Adipose tissue (tissue), 3 donors: ENCODE data around the gene POU3F2. TPM values are rescaled to one million over a fixed set of nuclear protein-coding genes. Genes with fewer than 3 reads are reported as not detected.

Experiments
- H3K27ac ChIP-seq: one replicate; pipeline ENCODE4 v1.5.1; 2013; ENCODE audit warnings: low read depth, low read length
- WGBS, 3 donors: extraction: QIAGEN DNeasy Blood & Tissue Kit; methylation state at CpG; one replicate each; pipeline ENCODE4 v1.1.7; 2013; 5-methylcytosine and 5-hydroxymethylcytosine counted together
- polyA plus RNA-seq, 3 donors: library from polyadenylated mRNA; stranded (reverse); fragments of 200-250 nt; gene quantifications; one replicate each; pipeline ENCODE4 v1.2.3, GENCODE V29; 2013
- donor health status: healthy with polysubstance abuse.
- donor health status: Bipolar disorder and iron deficiency.
- donor health status: healthy.

POU3F2 gene
- not detected for polyA plus RNA-seq

DNA sequence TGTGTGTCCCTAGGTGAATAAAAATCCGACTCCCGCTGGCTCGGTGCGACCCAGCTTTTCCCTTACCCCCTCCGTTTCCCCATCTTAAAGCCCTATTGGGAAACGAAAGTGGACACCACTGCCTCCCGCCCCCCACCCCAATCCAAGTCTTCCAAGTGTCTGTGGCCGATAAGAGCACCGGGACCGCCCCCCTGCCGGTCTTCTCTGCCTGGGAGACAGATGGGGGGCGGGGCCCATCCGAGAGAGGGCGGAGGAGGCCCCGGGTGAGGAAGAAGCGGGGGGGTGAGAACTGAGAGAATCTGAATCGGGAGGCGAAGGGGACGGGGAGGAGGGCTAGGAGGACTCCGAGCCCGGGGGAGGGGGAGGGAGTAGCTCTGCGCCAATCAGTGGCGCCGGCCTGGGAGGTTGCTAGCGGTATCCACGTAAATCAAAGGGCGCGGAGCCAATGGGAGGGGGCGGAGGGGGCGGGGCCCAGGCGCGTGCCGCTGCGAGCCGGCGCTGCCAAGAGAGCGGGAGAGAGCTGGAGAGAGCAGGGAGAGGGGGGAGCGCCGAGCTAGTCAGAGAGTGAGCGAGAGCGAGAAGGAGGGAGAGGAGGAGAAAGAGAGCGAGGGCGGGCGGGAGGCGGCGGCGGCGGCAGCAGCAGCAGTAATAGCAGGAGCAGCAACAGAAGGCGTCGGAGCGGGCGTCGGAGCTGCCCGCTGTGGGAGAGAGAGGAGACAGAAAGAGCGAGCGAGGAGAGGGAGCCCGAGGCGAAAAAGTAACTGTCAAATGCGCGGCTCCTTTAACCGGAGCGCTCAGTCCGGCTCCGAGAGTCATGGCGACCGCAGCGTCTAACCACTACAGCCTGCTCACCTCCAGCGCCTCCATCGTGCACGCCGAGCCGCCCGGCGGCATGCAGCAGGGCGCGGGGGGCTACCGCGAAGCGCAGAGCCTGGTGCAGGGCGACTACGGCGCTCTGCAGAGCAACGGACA lies at the start of gene POU3F2:
POU3F2 (plus strand) TSS at position 515 of the 972 bp plus-strand sequence; CDS start at position 815, 300 bp downstream.
- 0 to 1% (median 0%) methylated on average over 64 to 83 of the region's 83 CpGs for WGBS, 3 donors
- H3K27ac ChIP-seq: no peak within 1 kb of the TSS

GRCh38 chr6:98787435-98787834 lies 46.9 kb upstream of the POU3F2 start:
- no peak overlapping the region for H3K27ac ChIP-seq
- 63 to 76% (median 64%) methylated on average over 8 of the region's 8 CpGs for WGBS, 3 donors

DNA sequence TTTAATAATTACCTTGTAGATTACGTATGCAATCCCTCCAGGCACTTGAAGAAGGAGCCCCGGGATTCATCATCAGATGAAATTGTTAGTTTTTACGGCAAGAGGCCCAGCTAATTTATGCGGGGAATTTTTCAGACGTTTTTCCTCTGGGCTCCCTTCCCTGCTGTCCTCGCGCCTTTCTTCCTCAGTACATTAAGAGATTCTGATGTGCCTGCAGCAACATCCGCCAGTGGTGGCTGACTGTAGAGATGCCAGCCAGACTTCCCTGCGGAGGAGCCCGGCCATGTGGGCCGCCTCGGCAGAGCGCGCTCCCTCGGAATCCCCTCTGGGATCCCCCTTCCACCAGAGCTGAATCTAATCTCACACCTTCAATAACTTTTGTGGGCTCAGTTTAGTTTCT lies 46.4 kb upstream of the POU3F2 start:
- H3K27ac ChIP-seq: no peak overlapping the region
- 32 to 39% (median 34%) methylated on average over 15 of the region's 15 CpGs for WGBS, 3 donors

- H3K27ac ChIP-seq: no peak overlapping the region
- WGBS, 3 donors: 72 to 79% (median 79%) methylated on average over 4 of the region's 4 CpGs
Measured at GRCh38 chr6:98794307-98794842, 40.0 kb upstream of the POU3F2 start.

GRCh38 chr6:98797217-98797994 lies 37.0 kb upstream of the POU3F2 start:
- H3K27ac ChIP-seq: no peak overlapping the region
- 61 to 73% (median 72%) methylated on average over 6 of the region's 6 CpGs for WGBS, 3 donors

DNA sequence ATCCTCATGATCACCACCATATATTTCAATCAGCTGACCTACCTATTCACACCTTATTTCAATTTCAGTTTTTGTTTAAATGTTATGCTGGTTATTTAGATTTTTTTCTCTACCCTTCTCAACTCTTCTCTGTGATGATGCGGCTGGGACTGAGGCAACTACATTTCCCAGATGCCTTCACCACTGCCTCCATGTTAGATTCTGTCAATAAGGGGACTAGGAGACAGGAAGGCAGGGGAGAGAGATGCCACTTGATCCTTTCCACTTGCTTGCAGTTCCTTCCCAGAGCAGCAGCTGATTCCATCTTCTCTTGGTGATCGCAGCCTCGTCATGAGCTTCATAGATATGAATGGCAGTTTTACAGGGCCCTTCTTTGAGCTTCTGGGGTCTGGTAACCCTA lies 33.5 kb upstream of the POU3F2 start:
- WGBS, 3 donors: 67 to 82% (median 74%) methylated on average over 3 of the region's 3 CpGs
- no peak overlapping the region for H3K27ac ChIP-seq

- H3K27ac ChIP-seq: no peak overlapping the region
- 76 to 80% (median 78%) methylated on average over 4 of the region's 4 CpGs for WGBS, 3 donors
Measured at GRCh38 chr6:98808541-98809210, 25.7 kb upstream of the POU3F2 start.

- 78 to 92% (median 89%) methylated on average over 4 of the region's 4 CpGs for WGBS, 3 donors
- no peak overlapping the region for H3K27ac ChIP-seq
Measured at GRCh38 chr6:98812220-98812619, 22.2 kb upstream of the POU3F2 start.

DNA sequence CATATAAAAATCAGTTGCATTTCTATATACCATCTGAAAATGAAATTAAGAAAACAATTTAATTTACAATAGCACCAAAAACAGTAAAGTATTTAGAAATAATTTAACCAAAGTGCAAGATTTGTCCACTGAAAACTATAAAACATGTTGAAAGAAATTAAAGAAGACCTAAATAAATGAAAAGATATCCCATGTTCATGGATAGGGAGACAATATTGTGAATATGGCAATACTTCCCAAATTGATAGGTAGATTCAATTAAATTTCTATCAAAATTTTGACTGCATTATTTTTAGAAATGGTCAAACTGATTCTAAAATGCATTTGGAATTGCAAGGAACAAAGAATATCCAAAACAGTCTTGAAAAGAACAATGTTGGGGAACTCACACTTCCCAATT lies 17.6 kb upstream of the POU3F2 start:
- no peak overlapping the region for H3K27ac ChIP-seq

DNA sequence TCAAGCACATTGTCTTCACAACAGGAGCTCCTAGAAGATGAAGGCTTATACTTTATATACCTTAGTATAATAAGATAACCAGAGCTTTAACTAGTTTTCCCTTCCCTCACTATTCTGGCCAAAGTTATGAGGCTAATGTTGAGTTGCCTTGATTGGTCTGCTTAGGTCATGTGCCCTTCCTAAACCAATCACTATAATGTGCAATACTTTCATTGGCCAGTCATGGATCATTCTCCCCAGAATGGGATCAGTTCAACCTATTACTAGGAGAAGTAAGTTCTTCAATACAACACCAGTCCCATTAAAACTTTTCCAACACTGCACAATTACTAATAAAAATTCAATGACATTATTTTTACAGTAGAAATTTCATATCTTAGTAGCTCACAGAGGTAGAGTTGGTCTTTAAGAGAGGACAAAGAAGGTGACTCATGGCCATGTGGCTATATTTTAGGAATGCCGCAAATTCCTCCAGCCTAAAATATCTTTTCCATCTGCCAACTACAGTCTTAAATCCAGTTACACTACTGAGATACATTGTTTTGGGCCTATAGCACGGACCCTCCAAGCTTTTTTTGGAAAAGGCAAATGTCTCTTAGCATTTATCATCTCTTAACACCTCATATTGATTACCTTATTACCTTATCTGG lies 12.5 kb upstream of the POU3F2 start:
- WGBS, 3 donors: 84 to 90% (median 90%) methylated on average over 2 of the region's 2 CpGs
- H3K27ac ChIP-seq: no peak overlapping the region

DNA sequence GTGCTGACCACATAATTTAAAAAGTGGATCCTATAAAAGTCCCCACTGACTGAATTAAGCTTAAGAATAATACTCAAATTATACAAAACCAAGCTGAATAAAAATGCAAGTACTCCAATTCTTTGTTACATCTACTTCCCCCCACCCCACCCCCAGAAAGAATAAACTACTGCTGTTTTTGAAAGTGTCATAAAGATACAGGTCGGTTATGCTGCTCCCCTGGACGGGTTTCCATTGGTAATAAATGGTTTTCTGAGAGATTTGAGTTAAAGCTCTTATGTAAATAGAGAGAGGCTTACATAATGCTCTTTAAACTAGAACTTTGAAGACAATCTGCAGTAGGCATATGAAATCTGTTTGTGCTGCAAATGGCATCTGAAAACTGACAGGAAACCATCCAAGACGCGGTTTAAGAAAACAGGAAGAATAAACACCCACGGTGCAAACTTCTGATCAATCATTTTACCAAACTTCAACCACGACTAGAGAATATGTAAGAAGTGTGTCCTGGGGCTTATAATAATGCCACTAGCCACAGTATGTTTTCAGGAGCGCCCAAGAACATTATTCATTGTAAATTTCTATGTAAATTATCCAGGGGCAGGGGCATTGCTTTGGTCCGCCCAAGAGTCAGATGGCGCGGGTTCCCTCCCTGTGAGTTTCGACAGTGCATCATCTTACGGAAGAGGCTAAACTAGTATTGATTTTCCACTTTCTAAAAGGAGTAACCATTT lies 10.8 kb upstream of the POU3F2 start:
- WGBS, 3 donors: 3 to 10% (median 6%) methylated on average over 12 of the region's 12 CpGs
- no peak overlapping the region for H3K27ac ChIP-seq

DNA sequence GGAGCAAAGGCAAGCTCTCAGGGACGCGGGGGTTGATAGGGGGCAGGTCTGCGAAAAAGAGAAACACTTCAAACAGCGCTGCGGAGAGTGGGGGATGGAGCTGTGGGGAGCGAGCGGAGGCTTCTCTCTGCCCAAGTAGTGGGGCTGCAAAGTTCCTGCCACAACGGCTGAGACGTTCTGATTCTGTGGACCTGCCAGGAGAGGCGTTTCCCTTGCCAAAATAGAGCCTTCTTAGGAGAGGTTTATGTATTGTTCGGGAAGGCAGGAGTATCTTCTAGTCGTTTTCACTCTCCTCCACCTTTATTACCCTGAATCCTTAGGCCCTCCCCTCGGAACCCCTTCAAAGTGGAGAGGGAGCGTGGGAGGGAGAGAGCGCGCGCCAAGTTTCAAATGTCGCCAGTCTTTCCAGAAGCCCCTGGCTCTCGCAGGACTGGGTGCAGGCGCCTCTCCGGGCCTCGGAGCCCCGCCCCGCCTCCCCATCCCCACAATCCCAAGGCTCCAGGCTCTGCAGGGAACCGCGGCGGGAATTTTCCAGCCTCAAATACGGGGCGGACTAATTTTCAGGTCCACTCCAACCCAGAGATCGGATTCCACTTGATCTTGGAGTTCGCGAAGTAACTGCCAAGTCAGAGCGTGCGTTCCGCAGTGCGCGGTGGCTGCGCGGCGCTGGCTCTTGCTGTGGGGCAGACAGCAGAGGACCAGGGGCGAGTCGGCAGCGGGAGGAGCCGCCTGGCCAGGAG lies 10.0 kb upstream of the POU3F2 start:
- whole genome bisulfite sequencing, 3 donors: 2 to 3% (median 3%) methylated on average over 40 to 44 of the region's 44 CpGs
- H3K27ac ChIP-seq: no peak overlapping the region

- WGBS, 3 donors: 3 to 5% (median 3%) methylated on average over 26 to 32 of the region's 32 CpGs
- H3K27ac ChIP-seq: no peak overlapping the region
Measured at GRCh38 chr6:98824902-98825599, 9.3 kb upstream of the POU3F2 start.

- WGBS, 3 donors: 3 to 7% (median 5%) methylated on average over 18 to 19 of the region's 19 CpGs
- H3K27ac ChIP-seq: no peak overlapping the region
Measured at GRCh38 chr6:98825600-98826230, 8.7 kb upstream of the POU3F2 start.

GRCh38 chr6:98827295-98828159 lies 6.8 kb upstream of the POU3F2 start:
- 4 to 6% (median 6%) methylated on average over 40 to 44 of the region's 44 CpGs for WGBS, 3 donors

More at GRCh38 chr6:98827295-98828159, 6.8 kb upstream of the POU3F2 start:
- no peak overlapping the region for H3K27ac ChIP-seq
